Central memory CD4-positive, alpha-beta T cell (primary cell): ENCODE measurements around the gene FHAD1.

ENCODE experiments used
- DNase-seq: peaks from one replicate; pipeline ENCODE4 v3.0.0; 2022

FHAD1 gene

DNA sequence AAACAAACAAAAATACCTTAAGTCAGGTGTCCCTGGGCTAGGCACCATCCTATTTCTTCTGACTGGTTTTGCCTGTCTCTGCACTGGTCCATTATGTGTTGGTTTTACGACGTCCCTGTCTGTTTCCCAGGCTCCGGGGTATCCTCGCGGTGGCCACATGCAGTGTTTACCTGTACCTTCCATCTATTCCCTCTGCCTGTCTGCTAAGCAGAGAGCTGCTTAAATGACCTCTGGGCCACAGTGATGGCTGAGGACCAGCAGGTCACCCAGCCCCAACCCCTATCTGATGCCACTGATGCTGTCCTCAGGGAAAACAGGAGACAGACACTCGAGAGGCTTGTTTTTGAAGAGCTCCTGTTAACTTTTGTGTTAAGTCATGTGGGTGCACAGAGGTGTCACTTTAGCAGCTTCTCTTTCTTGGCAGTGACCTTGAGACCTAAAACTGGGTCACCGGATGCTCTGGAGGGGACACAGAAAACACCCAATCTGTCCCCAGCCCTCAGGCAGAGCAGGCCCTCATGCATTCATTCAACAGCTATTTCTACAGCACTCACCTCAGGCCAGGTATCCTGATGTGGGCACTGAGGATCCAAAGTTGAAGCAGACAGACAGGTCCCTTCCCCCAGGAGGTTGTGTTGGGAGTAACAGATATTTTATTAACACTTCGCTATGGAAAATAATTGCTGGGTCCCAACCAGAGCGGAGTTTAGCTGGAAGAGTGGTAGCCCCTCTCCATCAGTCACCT, 158.3 kb downstream of the FHAD1 start:
- DNase-seq: no peak

DNA sequence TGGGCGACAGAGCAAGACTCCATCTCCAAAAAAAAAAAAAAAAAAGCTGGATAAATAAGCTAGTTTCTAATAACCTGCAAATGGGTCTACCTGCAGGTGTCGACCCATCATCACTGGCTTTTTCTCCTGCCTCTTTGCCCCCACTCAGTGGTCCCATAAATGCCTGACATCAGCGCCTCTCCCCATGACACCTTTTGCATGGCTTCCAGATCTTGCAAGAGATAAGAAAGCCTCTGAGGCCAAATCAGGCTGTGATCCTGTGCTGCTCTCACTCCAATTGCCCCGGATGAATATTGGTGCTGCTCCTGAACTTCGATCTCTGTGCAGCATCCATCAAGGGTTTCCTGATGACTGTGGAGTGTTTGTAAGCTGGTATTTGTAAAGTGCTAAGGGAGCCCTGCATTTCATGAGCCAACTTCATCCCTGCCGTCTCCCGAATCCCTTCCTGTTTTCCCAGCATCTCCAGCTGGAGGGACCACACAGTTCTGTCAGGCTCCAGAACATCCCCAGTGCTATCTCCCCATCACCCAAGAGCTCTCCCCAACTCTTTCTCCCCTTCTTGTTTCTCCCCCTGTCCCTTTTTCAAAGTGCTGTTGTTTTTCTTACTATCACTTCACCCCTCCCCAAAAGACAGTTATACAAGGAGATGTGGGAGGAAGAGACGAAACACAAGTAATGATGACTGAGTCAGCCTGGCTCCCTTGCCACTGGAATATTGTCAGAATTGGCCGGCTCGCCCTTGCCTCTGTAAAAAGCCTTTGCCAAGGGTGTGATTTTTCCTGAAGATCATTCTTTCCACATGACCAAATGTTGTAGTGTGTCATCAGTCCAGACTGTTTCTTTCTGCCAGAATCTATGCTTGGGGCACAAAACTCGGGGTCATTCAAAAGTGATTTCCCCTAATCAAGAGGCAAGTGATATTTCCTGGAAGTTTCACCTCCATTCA, 159.9 kb downstream of the FHAD1 start:
- no peak for DNase-seq

DNA sequence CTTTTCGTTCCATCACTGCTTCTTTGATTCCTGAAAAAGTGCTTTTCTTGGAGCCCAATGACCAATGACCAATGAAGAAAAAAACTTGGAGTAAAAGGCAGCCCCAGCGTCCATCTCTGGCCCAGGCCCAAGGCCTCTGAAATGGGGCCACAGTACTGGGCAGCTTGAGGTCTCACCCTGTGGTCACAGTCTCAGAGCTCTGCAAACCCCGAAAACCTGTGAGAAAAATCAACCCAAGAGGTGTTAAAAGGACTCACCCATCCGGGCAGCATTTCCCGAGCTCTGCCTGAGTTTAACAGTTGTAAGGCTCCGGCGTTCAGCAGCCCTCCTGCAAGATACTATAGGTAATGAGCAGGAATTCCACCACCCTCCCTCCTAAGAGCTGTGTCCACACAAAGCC, 160.6 kb downstream of the FHAD1 start:
- no peak for DNase-seq

DNA sequence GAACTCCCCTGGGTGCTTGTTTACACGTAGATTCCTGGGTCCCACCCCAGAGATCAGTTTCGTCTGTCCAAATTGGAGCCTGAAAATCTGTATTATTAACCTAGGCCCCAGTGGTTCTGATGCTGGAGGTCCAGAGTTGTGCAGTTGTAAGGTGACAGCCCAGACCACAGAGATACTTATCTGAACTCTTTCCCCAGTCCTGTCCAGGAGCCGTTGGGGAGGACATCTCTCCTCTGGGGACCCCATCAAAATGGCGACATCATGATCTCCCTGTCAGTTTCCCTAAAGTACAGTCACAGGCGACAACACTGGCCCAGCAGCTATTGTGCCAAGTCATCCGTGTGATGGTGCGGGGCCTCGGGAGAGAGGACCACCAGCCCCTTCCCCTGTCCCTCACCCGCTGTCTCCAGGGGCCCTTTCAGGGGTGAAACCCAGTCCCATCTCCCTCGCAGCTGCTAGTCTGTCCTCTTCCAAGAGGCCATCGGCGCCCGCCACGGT, 161.9 kb downstream of the FHAD1 start:
- DNase-seq: no peak

DNA sequence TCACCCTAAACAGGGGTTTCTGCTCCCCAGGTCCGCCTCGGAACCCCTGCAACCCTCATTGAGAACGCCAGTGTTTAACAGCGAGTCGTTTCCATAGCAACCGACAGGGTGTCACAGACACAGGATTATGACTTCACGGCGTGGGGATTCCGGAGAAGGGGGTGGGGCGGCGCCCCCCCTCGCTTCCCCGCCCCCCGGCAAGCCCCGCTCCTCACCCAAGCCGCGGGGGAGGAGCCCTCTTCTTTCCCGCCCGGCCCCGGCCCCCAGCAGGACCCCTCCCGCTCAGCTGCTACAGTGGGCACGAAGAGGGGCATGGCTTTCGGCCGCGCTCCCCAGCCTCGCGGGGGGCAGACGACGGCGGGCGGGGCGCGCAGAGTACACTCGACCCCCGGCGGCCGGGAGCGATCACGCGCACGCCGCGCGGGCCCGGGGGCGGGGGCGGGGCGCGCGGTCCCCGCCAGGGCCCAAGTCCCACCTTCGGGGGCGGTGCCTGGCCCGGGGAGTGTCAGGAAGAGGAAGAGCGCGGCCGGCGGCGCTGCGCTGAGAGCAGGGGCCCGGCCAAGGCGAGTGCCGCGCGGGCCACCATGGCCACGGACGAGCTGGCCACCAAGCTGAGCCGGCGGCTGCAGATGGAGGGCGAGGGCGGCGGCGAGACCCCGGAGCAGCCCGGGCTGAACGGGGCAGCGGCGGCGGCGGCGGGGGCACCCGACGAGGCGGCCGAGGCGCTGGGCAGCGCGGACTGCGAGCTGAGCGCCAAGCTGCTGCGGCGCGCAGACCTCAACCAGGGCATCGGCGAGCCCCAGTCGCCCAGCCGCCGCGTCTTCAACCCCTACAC, 162.6 kb downstream of the FHAD1 start, which contains the start of gene EFHD2:
EFHD2 (plus strand) TSS at position 501 of the 835 bp plus-strand sequence; CDS start at position 585, 84 bp downstream.
- DNase-seq: peak; percentile 84

DNA sequence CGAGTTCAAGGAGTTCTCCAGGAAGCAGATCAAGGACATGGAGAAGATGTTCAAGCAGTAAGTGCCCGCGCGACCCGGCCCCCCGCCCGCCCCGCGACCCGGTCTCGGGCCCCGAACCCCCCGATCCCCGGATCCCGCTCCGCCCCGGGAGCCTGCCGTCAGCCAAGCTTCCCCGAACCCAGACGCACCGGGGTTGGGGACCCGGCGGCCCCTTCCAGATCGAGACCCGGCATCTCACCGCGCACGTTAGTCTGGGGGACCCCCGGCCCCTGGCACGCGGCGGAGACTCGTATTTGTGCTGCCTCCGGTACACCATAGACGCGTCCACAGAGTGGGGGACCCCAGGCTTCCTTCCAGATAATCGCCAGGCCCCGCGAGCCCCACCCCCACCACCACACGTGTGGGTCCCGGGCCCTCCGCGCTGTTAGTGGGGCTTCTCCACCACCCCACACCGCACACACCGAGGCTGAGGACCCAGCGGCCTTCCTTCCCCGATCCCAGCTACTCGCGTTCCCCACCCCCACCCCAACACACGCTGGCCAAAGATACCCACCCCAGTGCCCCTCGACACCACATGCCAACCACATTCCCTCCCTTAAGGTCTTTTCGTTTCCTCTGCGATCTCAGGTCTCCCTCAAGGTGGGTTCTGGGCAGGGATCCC, 163.3 kb downstream of the FHAD1 start:
- no peak for DNase-seq

DNA sequence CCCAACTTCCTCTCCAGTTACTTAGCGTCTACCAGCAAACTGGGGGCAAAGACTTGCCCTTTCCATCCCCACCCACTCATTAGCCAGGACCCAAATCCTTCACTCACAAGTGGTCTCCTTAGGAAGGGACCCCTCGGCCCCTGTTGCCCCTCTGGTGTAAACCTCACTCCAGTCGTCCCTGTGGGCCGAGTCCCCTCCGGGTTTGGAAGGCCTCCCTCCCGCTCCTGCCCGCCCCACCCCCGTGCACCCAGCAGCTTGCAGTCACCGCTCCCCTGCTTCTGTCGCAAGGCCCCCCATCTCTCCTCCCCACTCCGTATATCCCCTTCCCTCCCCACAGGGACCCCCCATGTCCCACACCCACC, 163.8 kb downstream of the FHAD1 start:
- DNase-seq: no peak

DNA sequence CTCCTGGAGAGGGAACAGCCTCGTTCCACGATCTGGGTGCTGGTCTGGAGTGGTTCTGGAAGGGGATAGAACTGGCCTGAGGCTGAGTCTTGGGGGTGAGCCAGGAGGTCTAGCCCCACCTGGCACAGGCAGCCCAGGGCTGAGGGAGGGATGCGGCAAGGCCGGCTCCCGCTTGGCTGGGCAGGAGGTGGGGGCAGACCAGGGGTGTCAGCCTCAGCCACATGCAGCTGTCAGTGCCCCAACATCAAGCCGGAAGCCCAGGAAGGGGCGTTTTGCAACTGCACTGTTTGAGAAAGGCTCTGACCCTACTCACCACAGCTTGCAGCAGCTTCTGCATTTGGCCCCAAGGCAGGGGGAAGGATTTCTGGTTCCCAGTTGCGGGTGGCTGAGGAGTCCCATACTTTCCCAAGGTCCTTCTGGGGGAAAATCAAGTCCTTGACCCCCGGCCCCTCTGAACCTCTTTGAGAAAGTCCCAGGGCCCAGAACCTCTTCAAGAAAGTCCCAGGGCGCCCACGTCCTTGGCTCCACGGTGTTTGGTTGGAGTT, 164.6 kb downstream of the FHAD1 start:
- DNase-seq: peak; percentile 37

DNA sequence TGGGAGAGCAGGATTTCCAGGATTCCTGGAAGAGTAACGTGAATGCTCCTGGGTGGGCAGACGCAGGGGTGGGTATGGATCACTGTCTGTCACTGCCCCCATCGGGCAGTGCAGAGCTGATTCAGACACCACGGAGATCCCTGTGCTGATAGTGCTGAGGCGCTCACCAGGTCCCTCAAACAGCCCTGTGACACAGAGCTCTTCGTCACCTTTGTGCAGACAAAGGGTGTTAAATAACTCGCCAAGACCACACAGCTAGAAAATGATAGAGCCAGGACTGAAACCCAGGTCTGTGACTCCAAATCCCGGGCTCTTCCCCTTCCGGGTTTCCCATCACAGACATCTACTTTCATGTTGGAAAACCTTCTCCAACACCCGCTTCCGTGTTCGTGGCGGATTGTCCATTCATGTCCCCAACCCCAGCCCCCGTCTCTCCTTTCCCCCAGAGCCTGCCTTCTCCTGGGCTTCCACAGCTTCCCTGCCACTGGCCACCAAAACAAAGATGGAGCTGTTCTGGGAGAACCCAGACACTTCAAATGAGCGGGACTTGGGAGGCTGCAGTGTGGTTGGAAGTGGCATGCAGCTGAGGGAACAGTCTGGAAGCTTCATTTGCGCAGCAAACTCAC, 165.3 kb downstream of the FHAD1 start:
- no peak for DNase-seq

DNA sequence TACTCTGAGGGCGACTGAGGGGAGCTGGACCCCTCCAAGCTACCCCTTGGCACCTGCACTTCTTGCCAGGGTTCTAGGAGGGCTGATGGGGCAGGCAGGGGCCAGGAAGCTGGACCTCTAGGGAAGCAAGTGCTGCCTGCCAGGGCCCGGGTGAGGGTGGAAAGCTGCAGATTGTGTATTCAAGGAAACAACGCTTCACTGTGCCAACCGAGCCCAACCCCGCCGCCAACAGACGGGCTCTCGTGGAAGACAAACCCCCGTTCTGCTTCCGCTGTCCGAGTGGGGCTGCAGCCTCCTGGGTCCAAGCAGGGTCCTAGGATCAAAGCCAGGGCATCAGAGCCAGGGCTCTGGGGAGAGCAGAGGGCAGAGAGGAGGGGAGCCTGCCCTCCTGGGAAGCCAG, 165.8 kb downstream of the FHAD1 start:
- DNase-seq: no peak

DNA sequence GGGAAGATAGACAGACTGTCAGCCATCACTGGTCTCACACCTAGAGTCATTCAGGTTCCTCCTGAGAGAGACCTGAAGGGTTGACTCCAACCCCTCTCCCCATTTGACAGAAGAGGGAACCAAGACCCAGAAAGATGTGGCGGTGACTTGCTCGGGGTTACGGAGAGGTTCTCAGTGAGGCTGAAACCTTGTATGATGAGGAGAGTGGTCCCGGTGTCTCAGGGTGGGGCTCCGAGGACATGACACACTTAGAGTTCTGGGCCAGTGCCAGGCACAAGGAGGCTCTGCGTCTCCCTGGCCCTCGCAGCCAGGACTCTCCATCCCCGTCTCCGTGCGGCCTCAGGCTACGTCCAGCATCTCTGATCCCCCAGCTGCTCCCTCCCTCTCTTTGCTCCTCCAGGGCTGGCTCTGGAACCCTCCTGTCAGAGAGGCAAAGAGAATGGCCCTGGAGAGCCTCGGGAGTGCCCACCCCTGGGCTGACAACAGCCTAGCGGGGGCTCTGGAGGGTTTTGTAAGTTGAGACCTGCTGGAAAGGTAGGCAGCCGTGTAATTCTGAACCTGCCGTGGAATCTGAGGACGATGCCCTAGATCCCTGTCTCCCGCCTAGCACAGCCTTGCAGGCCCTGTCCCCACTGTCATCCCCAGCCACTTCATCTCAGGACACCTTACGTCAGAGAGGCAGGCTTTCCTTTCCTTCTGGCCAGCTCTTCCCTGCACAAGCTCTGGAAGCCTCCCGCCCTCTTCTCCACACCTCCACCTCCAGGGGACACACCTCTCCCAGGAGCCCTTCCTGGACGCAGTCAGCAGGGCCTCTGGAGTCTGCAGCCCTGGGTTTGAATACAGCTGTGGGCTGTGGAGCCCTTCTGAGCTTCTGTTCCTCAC, 166.8 kb downstream of the FHAD1 start:
- no peak for DNase-seq

DNA sequence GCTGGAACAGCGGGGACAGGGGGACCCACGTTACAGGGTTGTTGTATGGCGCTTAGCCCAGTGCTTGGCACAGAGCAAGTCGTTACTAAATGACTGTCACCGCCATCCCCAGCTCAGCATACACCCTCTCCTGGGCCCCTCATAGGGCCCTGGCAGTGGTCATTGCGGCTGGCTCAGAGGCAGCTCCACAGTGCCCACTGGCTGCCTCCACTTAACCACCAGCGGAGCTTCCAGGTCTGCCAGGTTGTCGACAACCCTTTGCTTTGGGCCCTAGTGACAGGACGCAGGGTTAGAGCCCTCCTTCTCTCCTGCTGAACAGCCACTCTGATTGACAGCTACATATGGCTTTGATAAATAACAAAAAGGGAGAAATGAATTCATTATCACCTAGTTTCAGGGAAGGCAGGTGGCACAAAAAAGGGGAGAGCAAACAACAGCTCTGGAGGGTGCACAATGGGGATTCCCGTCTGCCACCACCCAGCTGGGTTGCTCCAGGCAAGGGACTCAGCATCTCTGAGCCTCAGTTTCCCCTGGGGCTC, 167.5 kb downstream of the FHAD1 start:
- DNase-seq: no peak

DNA sequence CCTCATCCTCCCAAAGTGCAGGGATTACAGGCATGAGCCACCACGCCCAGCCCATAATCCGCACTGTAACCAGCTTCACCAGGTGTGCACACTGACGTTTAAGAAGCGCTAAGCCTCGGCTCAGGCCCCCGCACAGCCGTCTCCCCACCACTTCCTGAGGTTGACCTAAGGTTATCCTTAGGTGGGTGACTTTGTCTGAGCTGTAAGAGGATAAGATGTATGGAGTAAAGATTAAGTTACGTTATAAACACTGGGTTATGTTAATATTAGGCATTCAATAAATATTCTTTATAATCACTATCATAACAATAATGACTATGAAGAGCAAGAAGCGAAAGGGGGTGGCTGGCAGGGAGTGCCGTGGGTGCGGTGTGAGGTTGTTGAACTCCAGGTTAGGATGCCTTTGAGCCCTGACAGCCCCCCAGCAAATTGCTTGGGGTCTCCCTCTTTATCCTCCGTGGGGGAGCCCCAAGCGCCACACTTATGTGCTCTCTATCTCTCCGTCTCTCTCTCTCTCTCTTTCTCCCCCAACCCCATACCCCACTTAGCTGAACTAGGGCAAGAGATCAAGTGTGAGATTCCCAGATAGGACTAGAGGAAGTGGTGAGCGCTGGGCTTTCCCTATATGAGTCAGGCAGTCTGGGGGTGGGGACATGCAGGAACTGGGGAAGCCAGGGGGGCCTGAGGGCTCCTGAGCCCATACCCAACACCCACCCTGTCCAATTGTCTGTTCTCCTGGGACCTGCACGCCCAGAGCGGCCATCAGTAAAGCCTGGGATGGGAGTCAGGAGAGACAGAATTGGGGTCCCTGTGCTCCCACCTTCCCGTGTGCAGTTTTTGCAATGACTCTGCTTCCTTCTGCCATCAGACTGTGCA, 170.3 kb downstream of the FHAD1 start:
- DNase-seq: peak; percentile 82

DNA sequence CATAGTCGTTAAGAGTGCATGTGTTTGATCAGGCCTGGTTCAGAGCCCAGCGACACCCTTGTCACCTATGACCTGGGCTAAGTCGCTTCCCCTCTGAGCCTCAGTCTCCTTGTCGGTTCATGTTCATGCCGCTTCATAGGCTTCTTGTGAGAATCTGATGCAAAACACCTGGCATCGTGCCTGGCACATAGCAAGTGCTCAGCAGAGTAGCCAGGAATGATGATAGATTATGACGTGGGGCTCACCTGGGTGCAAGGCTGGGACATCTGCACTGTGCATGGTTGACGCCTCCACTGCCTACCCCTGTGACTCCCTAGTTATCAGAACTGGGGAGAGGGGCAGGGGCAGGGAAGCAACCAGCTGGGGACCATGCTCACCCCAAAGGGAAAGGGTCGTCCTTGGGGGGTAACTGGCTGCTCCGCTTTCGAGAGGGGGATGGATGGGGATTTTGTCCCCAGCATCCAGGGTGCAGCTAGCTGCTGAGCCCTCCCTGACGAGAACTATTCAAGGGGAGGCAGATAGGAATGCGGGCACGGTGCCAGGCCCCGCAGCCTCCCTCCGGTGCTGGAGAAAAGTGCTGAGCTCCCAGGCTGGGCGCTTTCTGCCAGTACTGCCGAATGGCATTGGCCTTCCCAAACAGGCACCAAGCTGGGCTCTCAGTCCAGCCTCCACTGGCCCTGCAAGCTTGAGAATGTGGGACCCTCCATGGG, 171.9 kb downstream of the FHAD1 start:
- DNase-seq: no peak

DNA sequence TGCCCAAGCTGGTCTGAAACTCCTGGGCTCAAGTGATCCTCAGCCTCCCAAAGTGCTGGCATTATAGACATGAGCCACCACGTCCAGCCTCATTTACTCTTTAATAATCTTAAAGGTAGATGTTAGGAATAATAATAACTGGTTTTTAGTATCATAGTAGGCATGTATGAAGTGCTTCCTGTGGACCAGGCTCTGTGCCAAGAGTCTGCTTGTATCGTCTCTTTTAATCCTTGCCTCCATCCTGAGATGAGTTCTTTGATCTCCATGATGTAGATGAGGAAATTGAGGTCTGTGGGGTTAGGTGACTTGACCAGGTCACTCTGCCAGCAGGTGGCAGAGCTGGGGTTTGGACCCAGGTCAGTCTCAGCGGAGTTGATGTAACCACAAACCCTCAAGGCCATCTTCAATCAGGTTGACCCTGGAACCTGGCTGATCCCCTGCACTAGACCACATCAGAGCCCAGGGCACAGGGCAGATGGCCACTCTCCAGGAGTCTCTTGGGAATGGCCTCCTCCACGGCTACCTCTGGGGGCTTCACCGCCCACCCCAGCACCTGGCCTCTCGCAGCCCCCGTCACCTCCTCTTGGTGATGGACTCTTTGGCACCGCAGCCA, 173.9 kb downstream of the FHAD1 start:
- DNase-seq: no peak

DNA sequence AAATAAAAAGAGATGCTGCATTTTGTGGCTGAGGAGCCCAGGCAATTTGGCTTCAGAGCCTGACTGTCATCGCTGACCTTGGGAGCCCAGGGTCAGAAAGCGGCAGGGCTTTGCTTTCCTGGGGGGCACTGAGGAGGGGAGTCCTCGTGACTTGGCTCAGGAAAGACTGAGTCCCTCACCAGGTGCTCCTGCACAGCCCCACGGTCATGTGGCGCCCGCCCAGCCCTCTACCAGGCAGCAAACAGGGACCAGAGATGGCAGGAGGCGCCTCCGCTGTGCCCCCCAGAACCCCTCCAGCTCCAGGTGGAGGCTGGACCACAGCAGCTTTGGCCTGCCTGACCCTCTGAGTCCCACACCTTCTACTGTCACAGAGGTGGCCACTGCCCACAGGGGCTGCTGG, 175.8 kb downstream of the FHAD1 start:
- DNase-seq: no peak

DNA sequence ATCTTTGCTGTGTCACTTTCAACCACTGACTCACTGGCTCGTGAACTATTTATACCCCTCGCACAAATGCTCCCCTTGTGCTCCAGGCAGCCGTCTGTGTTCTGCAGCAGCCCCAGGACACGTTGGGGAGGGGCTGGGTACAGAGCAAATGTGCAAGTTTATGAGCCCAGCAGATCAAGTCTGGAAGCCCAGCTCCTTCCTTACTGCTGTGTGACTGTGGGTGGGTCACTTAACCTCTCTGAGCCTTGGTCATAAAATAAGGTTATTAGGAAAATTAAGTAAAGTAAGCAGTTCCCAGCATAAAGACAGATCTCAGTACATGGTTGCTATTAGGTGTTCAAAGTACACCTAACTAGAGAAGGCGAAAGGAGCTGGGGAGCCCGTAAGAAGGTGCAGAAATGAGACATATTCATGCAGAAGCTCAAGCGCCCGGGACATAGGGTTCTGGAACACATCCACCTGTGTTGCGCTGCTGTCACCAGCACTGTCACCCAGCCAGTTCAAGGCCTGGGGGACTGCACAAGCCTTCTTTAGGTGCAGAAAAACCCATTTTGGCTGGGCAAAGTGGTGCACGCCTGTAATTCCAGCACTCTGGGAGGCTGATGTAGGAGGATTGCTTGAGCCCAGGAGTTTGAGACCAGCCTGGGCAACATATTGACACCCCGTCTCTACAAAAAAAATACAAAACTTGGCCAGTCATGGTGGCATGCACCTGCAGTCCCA, 176.5 kb downstream of the FHAD1 start:
- DNase-seq: no peak
